ENCODE data around the gene RPL10. TPM values are rescaled to one million over a fixed set of nuclear protein-coding genes. Genes with fewer than 3 reads are reported as not detected.
A peak's percentile ranks its signal among the peaks of the same experiment; 100 is the strongest.

RPL10 gene
- total and polyA plus RNA-seq, 2 of the 8 experiments (the other 6 are each of a cell fraction or from before 2014, with no cell fraction given) = 2,633 to 4,293 TPM

DNA sequence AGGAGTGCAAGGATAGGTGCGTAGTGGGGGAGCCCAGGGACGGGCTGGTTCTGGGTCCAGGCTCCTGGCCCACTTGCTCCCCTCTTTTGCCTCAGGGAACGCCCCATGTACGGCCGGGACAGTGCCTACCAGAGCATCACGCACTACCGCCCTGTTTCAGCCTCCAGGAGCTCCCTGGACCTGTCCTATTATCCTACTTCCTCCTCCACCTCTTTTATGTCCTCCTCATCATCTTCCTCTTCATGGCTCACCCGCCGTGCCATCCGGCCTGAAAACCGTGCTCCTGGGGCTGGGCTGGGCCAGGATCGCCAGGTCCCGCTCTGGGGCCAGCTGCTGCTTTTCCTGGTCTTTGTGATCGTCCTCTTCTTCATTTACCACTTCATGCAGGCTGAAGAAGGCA is 17.4 kb upstream of the RPL10 start (continued):
- no peak for TF ChIP-seq TCF12 (IDR thresholded peaks at IDR 0.05; ENCODE audit: low read depth, low read length)
- no peak for TF ChIP-seq TAF1 (IDR thresholded peaks at IDR 0.05; ENCODE audit: low read depth, low read length)
- TF ChIP-seq POLR2A (IDR thresholded peaks at IDR 0.05; ENCODE audit: control extremely low read depth in 1 of 2, low read depth in 2 of 2, low read length in 2 of 2) = 0 out of 3 replicates have a peak, but pooled peaks of 1 of the 2 experiments have one; percentile 26
- no peak for TF ChIP-seq CBX5 (IDR thresholded peaks at IDR 0.05; ENCODE audit: low read depth, low read length)
- TF ChIP-seq CHD2 (IDR thresholded peaks at IDR 0.05; ENCODE audit: low read length) = no peak; the same call in 1 of the 2 replicates
- peak; percentile 77; the same call in 1 of the 2 replicates for TF ChIP-seq POLR2AphosphoS5 (IDR thresholded peaks at IDR 0.05; ENCODE audit: low read depth, low read length)
- TF ChIP-seq CTCF (IDR thresholded peaks at IDR 0.05; ENCODE audit: control extremely low read depth in 1 of 3, insufficient read depth in 1 of 3, low read depth in 1 of 3, low read length in 3 of 3) = no peak
- no peak for TF ChIP-seq EGR1 (IDR thresholded peaks at IDR 0.05; ENCODE audit: borderline replicate concordance, low read depth, low read length)
